Calu3 (cell line): Measurements from ENCODE around the gene ATP6V1A. TPM values are rescaled to one million over a fixed set of nuclear protein-coding genes. Genes with fewer than 3 reads are reported as not detected.

Experiments
- BruUV-seq: library from RNA; stranded (reverse); fragments of 400-500 nt; replicated peaks from 2 replicates; lab custom pipeline; 2021; lab: Mats Ljungman, UMichigan
- CTCF ChIA-PET: fragments of 300-600 bp; sonication (Branson Sonifier 250); formaldehyde crosslinking; loops from one replicate; lab custom pipeline; 2022; ENCODE audit warnings: antibody characterized with exemption; lab: Charles Lee
- DNase-seq: peaks from one replicate; pipeline ENCODE4 v3.0.0; 2022
- H3K27ac Mint-ChIP-seq: one replicate; pipeline ENCODE4 v1.8.0; 2022; ENCODE audit warnings: mixed read lengths; ENCODE audit not compliant: unreplicated experiment
- H3K27me3 Mint-ChIP-seq: one replicate; pipeline ENCODE4 v1.8.0; 2022; ENCODE audit warnings: mixed read lengths; ENCODE audit not compliant: unreplicated experiment
- H3K36me3 Mint-ChIP-seq: one replicate; pipeline ENCODE4 v1.8.0; 2022; ENCODE audit warnings: mild to moderate bottlenecking, moderate library complexity, mixed read lengths; ENCODE audit not compliant: insufficient read depth, unreplicated experiment
- H3K4me1 Mint-ChIP-seq: one replicate; pipeline ENCODE4 v1.8.0; 2022; ENCODE audit warnings: mild to moderate bottlenecking, low read depth, mixed read lengths; ENCODE audit not compliant: unreplicated experiment
- H3K4me3 Mint-ChIP-seq: one replicate; pipeline ENCODE4 v1.8.0; 2022; ENCODE audit warnings: mild to moderate bottlenecking, low read depth, moderate library complexity, mixed read lengths; ENCODE audit not compliant: unreplicated experiment
- H3K9me3 Mint-ChIP-seq: one replicate; pipeline ENCODE4 v1.8.0; 2022; ENCODE audit warnings: low read depth, mixed read lengths; ENCODE audit not compliant: unreplicated experiment
- CTCF ChIP-seq: fragments of 200-600 bp; IDR thresholded peaks from one replicate; pipeline ENCODE4 v1.8.0; 2022; ENCODE audit warnings: antibody characterized with exemption; ENCODE audit not compliant: unreplicated experiment
- intact Hi-C: fragments of 100-400 bp; cut with micrococcal nuclease; formaldehyde crosslinking; loops from one replicate; pipeline ENCODE4 v1.10.0; 2022; ENCODE audit not compliant: unreplicated experiment
- total RNA-seq: library from RNA; stranded (reverse); gene quantifications from 2 replicates; pipeline ENCODE4 v1.2.3, GENCODE V29; 2022

The ATP6V1A gene
- total RNA-seq, 1 experiment from 2014 or later: 65.2 TPM

GRCh38 chr3:113838631-113839209 is 91.9 kb downstream of the ATP6V1A start, which contains the start of gene GRAMD1C:
Gene GRAMD1C, plus strand, starts transcription at chr3:113838788. Its CDS starts 122 bp downstream, at chr3:113838910.
- CTCF ChIA-PET: interaction anchor here (0.6 to 1.2 kb wide), 5 partner anchors 56 to 1330 kb away, joined by 3 to 6 read pairs (median 4); no protein-coding TSS in a partner anchor
- H3K27ac Mint-ChIP-seq: no peak within 1 kb of the TSS
- intact Hi-C loops: loop anchor here (2.0 kb wide), 1 partner anchor 102 kb away; no protein-coding TSS in a partner anchor
- peak; percentile 83 for TF ChIP-seq CTCF
- peaks cover 12% of the 10 kb centered on the region for H3K36me3 Mint-ChIP-seq
- H3K27me3 Mint-ChIP-seq: no peaks in the 10 kb centered on the region
- H3K4me3 Mint-ChIP-seq: peak within 1 kb of the TSS; percentile 72
- no TSS peak for BruUV-seq
- H3K4me1 Mint-ChIP-seq: peaks cover 10% of the 10 kb centered on the region
- no peaks in the 10 kb centered on the region for H3K9me3 Mint-ChIP-seq
- peak; percentile 87 for DNase-seq

- no peak for DNase-seq
- Mint-ChIP-seq H3K9me3 (no peaks in the 10 kb centered on the region), H3K27me3 (no peaks in the 10 kb centered on the region), H3K4me1 (peaks cover 10% of the 10 kb centered on the region), H3K4me3 (peak overlapping the region; percentile 72), H3K36me3 (peaks cover 12% of the 10 kb centered on the region), H3K27ac (no peak overlapping the region)
- intact Hi-C loops: loop anchor here (2.0 kb wide), 1 partner anchor 103 kb away; no protein-coding TSS in a partner anchor
- CTCF ChIA-PET: no interaction called here
- BruUV-seq: TSS peak; percentile 46
- no peak for TF ChIP-seq CTCF
Measured at GRCh38 chr3:113839551-113839950, 92.7 kb downstream of the ATP6V1A start.

DNA sequence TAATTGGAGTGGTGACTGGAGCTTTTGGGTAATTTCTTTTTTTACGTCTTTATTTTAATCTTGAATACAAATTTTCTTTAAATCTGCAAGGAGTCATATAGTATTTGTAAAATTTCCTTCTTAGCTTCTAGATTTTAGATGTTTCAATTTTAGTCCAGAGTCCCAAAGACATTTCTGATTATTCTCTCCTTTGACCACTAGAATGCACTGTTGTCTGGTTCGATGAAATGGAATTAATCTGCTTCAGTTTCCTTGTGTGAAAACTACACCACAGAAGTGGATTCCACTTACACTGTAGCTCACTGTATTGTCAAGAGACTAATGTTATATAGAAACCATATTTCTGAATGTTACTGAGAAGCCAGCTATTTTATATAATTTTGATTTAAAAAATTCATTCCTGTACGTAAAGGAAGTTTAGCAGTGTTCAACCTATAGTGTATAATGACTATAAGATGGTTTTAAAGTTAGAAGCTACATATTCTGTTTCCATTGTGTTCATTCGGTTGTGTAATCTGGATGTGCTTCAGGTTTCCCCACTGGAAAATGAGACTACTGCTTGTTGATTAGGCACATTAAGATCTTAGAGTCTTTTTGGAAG is 97.9 kb downstream of the ATP6V1A start:
- no TSS peak for BruUV-seq
- no peak for TF ChIP-seq CTCF
- H3K9me3 Mint-ChIP-seq: no peaks in the 10 kb centered on the region
- no peak overlapping the region for H3K4me3 Mint-ChIP-seq
- no peak overlapping the region for H3K27ac Mint-ChIP-seq
- DNase-seq: no peak
- no peaks in the 10 kb centered on the region for H3K36me3 Mint-ChIP-seq
- CTCF ChIA-PET: interaction anchor here (0.7 to 1.9 kb wide), 9 partner anchors 10 to 335 kb away, joined by 3 to 25 read pairs (median 4); partner anchors contain the start of genes ATP6V1A and NAA50
- H3K4me1 Mint-ChIP-seq: peaks cover 11% of the 10 kb centered on the region
- intact Hi-C loops: loop anchor here (1.0 kb wide), 1 partner anchor 69 kb away; no protein-coding TSS in a partner anchor
- no peaks in the 10 kb centered on the region for H3K27me3 Mint-ChIP-seq

GRCh38 chr3:113847247-113847646 is 100.4 kb downstream of the ATP6V1A start:
- Mint-ChIP-seq H3K4me3 (no peak overlapping the region), H3K27ac (peak overlapping the region; percentile 71), H3K9me3 (no peaks in the 10 kb centered on the region), H3K36me3 (no peaks in the 10 kb centered on the region), H3K4me1 (peaks cover 11% of the 10 kb centered on the region), H3K27me3 (no peaks in the 10 kb centered on the region)
- intact Hi-C loops: no loop called here
- no peak for DNase-seq
- CTCF ChIA-PET: no interaction called here
- BruUV-seq: no TSS peak
- no peak for TF ChIP-seq CTCF
